ENCODE measurements around the gene NXPH3.

NXPH3 gene

DNA sequence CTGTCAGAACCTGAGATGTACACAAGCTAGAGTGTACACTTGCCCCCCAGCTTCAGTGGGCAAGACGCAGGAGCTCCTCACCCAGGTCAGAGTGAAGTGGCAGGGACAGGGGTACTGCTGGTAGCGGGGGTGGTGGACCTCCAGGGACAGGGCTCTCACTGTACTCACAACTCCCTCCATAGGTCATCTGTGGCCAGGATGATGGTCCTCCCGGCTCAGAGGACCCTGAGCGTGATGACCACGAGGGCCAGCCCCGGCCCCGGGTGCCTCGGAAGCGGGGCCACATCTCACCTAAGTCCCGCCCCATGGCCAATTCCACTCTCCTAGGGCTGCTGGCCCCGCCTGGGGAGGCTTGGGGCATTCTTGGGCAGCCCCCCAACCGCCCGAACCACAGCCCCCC lies 2.7 kb downstream of the NXPH3 start:
- CTCF ChIA-PET, result interaction anchor here (0.8 to 20.7 kb wide), 5 partner anchors 9 to 420 kb away, joined by 3 to 880 read pairs (median 10); partner anchors contain the start of gene SLC35B1
- TF ChIP-seq, protein P1, sequence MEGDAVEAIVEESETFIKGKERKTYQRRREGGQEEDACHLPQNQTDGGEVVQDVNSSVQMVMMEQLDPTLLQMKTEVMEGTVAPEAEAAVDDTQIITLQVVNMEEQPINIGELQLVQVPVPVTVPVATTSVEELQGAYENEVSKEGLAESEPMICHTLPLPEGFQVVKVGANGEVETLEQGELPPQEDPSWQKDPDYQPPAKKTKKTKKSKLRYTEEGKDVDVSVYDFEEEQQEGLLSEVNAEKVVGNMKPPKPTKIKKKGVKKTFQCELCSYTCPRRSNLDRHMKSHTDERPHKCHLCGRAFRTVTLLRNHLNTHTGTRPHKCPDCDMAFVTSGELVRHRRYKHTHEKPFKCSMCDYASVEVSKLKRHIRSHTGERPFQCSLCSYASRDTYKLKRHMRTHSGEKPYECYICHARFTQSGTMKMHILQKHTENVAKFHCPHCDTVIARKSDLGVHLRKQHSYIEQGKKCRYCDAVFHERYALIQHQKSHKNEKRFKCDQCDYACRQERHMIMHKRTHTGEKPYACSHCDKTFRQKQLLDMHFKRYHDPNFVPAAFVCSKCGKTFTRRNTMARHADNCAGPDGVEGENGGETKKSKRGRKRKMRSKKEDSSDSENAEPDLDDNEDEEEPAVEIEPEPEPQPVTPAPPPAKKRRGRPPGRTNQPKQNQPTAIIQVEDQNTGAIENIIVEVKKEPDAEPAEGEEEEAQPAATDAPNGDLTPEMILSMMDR (IDR thresholded peaks at IDR 0.05; ENCODE audit: control extremely low read depth, extremely low read depth, low read depth, missing control alignments), result no peak
- POLR2A ChIA-PET, result no interaction called here

DNA sequence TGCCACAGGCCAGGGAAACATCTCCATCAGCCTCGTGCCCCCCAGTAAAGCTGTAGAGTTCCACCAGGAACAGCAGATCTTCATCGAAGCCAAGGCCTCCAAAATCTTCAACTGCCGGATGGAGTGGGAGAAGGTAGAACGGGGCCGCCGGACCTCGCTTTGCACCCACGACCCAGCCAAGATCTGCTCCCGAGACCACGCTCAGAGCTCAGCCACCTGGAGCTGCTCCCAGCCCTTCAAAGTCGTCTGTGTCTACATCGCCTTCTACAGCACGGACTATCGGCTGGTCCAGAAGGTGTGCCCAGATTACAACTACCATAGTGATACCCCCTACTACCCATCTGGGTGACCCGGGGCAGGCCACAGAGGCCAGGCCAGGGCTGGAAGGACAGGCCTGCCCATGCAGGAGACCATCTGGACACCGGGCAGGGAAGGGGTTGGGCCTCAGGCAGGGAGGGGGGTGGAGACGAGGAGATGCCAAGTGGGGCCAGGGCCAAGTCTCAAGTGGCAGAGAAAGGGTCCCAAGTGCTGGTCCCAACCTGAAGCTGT lies 3.4 kb downstream of the NXPH3 start:
- POLR2A ChIA-PET, result interaction anchor here (0.9 kb wide), 1 partner anchor 117 kb away, joined by 3 read pairs; no protein-coding TSS in a partner anchor
- TF ChIP-seq, protein P1 (IDR thresholded peaks at IDR 0.05; ENCODE audit: control extremely low read depth, extremely low read depth, low read depth, missing control alignments), result no peak
- DNase-seq (ENCODE audit: extremely low spot score), result no peak
- CTCF ChIA-PET, result interaction anchor here (1.0 to 20.7 kb wide), 6 partner anchors 9 to 417 kb away, joined by 3 to 880 read pairs (median 6); partner anchors contain the start of gene SLC35B1

More for the DNA sequence above, 2.7 kb downstream of the NXPH3 start:
- no peak for DNase-seq (ENCODE audit: extremely low spot score)

DNA sequence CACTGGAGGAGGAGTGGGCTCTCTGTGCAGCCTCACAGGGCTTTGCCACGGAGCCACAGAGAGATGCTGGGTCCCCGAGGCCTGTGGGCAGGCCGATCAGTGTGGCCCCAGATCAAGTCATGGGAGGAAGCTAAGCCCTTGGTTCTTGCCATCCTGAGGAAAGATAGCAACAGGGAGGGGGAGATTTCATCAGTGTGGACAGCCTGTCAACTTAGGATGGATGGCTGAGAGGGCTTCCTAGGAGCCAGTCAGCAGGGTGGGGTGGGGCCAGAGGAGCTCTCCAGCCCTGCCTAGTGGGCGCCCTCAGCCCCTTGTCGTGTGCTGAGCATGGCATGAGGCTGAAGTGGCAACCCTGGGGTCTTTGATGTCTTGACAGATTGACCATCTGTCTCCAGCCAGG lies 3.9 kb downstream of the NXPH3 start:
- DNase-seq (ENCODE audit: extremely low spot score), result no peak
- ChIA-PET CTCF (interaction anchor here (1.0 to 20.7 kb wide), 5 partner anchors 10 to 119 kb away, joined by 3 to 880 read pairs (median 10); partner anchors contain the start of gene SLC35B1), POLR2A (interaction anchor here (0.9 kb wide), 1 partner anchor 117 kb away, joined by 3 read pairs; no protein-coding TSS in a partner anchor)
- TF ChIP-seq, protein P1 (IDR thresholded peaks at IDR 0.05; ENCODE audit: control extremely low read depth, extremely low read depth, low read depth, missing control alignments), result no peak

DNA sequence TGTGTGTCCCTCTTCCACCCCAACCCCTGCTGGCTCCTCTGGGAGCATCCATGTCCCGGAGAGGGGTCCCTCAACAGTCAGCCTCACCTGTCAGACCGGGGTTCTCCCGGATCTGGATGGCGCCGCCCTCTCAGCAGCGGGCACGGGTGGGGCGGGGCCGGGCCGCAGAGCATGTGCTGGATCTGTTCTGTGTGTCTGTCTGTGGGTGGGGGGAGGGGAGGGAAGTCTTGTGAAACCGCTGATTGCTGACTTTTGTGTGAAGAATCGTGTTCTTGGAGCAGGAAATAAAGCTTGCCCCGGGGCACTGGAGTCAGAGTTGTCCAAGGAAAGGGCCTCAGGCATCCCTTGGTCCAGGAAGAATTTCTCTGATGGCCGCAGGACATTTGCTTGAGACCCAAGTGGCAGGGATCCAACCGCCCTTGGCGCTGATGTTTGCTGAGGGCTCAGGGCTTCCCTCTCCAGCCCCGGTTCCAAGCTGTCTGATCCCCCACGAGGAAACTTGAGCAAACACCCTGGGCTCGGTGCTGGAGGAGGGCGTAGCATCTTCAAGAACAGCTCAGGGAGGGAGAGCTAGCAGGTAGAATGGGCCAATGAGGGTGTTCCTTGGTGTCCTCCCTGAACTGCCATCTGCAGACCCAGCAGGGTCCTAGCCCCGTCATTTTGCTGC lies 4.5 kb downstream of the NXPH3 start:
- TF ChIP-seq, protein P1 (IDR thresholded peaks at IDR 0.05; ENCODE audit: control extremely low read depth, extremely low read depth, low read depth, missing control alignments), result no peak
- CTCF ChIA-PET, result interaction anchor here (1.0 to 20.7 kb wide), 6 partner anchors 10 to 118 kb away, joined by 3 to 880 read pairs (median 6); partner anchors contain the start of gene SLC35B1
- POLR2A ChIA-PET, result interaction anchor here (0.9 kb wide), 1 partner anchor 116 kb away, joined by 3 read pairs; no protein-coding TSS in a partner anchor
- DNase-seq (ENCODE audit: extremely low spot score), result no peak

DNA sequence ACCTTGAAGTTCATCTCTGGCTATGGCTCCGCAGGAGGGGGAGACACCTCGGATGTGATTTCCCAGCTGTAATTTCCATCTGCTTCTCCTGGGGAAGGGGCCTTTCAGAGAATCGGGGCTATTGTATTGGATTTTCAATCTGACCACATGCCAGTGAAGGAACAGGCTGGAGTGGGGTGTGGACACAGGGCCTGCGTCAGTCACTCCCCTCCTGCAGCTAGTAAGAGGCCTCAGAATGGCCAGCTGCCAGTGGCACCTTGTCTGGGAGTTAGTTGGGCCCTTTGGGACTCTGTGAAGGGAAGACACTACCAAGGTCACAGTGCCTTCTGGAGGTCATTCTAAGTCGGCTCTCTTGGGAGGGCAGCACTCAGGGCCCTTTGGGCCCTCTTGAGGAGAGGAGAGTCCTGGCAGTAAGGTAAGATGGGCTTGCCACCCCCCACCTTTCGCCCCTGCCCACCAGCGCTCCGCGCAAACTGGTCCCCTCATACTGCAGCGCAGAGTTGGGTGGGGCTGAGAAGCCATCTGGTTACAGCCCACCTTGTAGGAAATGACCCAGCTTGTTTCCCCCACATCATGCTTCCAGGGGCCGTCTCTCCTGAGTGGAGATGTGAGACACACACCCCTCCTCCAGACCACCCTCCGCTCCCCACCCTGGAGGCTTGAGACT lies 5.4 kb downstream of the NXPH3 start:
- ChIA-PET CTCF (interaction anchor here (0.7 to 20.7 kb wide), 6 partner anchors 11 to 117 kb away, joined by 3 to 880 read pairs (median 4); partner anchors contain the start of gene SLC35B1), POLR2A (no interaction called here)
- TF ChIP-seq, protein P1 (IDR thresholded peaks at IDR 0.05; ENCODE audit: control extremely low read depth, extremely low read depth, low read depth, missing control alignments), result no peak
- DNase-seq (ENCODE audit: extremely low spot score), result no peak

DNA sequence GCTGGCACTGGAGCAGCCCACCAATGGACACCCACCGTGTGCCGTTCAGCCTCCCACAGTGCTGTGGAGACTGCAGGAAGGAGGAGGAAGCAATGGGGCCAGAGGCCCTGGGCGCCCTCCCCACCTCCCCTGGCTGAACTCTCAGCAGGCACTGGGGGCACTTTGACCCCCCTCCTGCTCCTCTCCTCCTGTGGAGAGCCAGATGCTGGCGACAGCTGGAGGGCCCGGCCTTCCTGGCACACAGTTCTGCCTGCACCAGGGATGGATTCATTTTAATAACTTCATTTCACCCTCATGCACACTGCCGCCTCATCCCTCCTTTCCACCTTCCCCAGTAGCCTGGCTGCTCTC lies 6.0 kb downstream of the NXPH3 start:
- DNase-seq (ENCODE audit: extremely low spot score), result no peak
- POLR2A ChIA-PET, result no interaction called here
- TF ChIP-seq, protein P1 (IDR thresholded peaks at IDR 0.05; ENCODE audit: control extremely low read depth, extremely low read depth, low read depth, missing control alignments), result no peak
- CTCF ChIA-PET, result interaction anchor here (0.7 to 20.7 kb wide), 4 partner anchors 13 to 117 kb away, joined by 3 to 880 read pairs (median 4); partner anchors contain the start of gene SLC35B1
